Skeletal muscle tissue (tissue), 4 donors: Measurements from ENCODE around the gene ZNF107. TPM values are rescaled to one million over a fixed set of nuclear protein-coding genes. Genes with fewer than 3 reads are reported as not detected.

Experiments used
- H3K27ac ChIP-seq: one replicate; pipeline ENCODE4 v1.7.0; 2013; ENCODE audit warnings: mild to moderate bottlenecking, low read depth, low read length, inconsistent platforms
- H3K27me3 ChIP-seq, 3 donors: one replicate each; pipeline ENCODE4 v1.7.0; 2013; ENCODE audit warnings: low read length in 3 of 3; ENCODE audit not compliant: control insufficient read depth in 3 of 3, insufficient read depth in 3 of 3
- H3K36me3 ChIP-seq, 3 donors: one replicate each; pipeline ENCODE4 v1.7.0; 2013; ENCODE audit warnings: low read length in 3 of 3; ENCODE audit not compliant: control insufficient read depth in 3 of 3, insufficient read depth in 3 of 3
- H3K4me1 ChIP-seq, 3 donors: one replicate each; pipeline ENCODE4 v1.7.0; 2013; ENCODE audit warnings: low read length in 3 of 3, mild to moderate bottlenecking in 3 of 3; ENCODE audit not compliant: control insufficient read depth in 3 of 3, insufficient read depth in 3 of 3
- H3K4me3 ChIP-seq, 3 donors: one replicate each; pipeline ENCODE4 v1.7.0; 2013; ENCODE audit warnings: low read length in 3 of 3
- H3K9ac ChIP-seq, 3 donors: one replicate each; pipeline ENCODE4 v1.7.0; 2013; ENCODE audit warnings: low read length in 3 of 3, mild to moderate bottlenecking in 3 of 3, moderate library complexity in 2 of 3, low read depth in 1 of 3
- H3K9me3 ChIP-seq, 3 donors: one replicate each; pipeline ENCODE4 v1.7.0; 2013; ENCODE audit warnings: low read length in 3 of 3; ENCODE audit not compliant: control insufficient read depth in 3 of 3
- total RNA-seq: library from RNA; depleted of rRNA; stranded (reverse); fragments of >200 nt; gene quantifications from one replicate; pipeline ENCODE4 v1.2.3, GENCODE V29; 2014
- donor health status: Osteomylitis.

The ZNF107 gene
- total RNA-seq, 1 donor from 2014 or later: 2.6 TPM

GRCh38 chr7:64630496-64630895 lies 35.4 kb upstream of the ZNF107 start:
- Histone ChIP-seq H3K27ac (no peak overlapping the region), H3K9ac (no peak overlapping the region), H3K9me3 (no peaks in the 10 kb centered on the region), H3K27me3 (no peaks in the 10 kb centered on the region), H3K4me1 (no peaks in the 10 kb centered on the region), H3K36me3 (no peaks in the 10 kb centered on the region), H3K4me3 (no peak overlapping the region)

GRCh38 chr7:64632029-64632428 lies 33.9 kb upstream of the ZNF107 start:
- no peaks in the 10 kb centered on the region for H3K4me1 ChIP-seq
- no peaks in the 10 kb centered on the region for H3K9me3 ChIP-seq
- no peak overlapping the region for H3K27ac ChIP-seq
- H3K36me3 ChIP-seq: no peaks in the 10 kb centered on the region
- no peak overlapping the region for H3K4me3 ChIP-seq
- H3K9ac ChIP-seq: no peak overlapping the region
- H3K27me3 ChIP-seq: no peaks in the 10 kb centered on the region

GRCh38 chr7:64633401-64633800 lies 32.5 kb upstream of the ZNF107 start:
- H3K4me1 ChIP-seq: no peaks in the 10 kb centered on the region
- H3K9me3 ChIP-seq: no peaks in the 10 kb centered on the region
- H3K27me3 ChIP-seq: no peaks in the 10 kb centered on the region
- H3K9ac ChIP-seq: no peak overlapping the region
- no peak overlapping the region for H3K4me3 ChIP-seq
- no peak overlapping the region for H3K27ac ChIP-seq
- H3K36me3 ChIP-seq: no peaks in the 10 kb centered on the region

GRCh38 chr7:64634406-64635062 lies 31.4 kb upstream of the ZNF107 start:
- no peaks in the 10 kb centered on the region for H3K36me3 ChIP-seq
- no peak overlapping the region for H3K4me3 ChIP-seq
- H3K27me3 ChIP-seq: no peaks in the 10 kb centered on the region
- H3K9ac ChIP-seq: no peak overlapping the region
- no peaks in the 10 kb centered on the region for H3K4me1 ChIP-seq
- no peaks in the 10 kb centered on the region for H3K9me3 ChIP-seq
- no peak overlapping the region for H3K27ac ChIP-seq

DNA sequence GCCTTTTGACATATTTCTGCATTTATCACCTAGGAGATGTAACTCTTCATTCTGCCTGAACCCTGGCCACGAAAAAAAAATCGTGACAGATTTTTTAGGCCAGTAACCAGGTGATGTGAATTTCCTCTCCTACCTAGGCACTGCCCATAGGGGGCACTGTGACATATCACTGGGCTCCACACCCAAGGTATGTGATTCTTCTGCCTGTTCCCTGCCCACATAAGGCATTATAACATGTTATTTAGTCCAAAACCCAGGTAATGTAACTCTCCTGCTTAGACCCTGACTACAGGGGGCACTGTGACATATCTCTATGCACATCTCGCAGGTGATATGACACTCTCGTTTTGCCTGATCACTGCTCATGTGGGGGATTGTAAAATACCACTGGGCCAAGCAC lies 29.5 kb upstream of the ZNF107 start:
- no peak overlapping the region for H3K27ac ChIP-seq
- no peaks in the 10 kb centered on the region for H3K36me3 ChIP-seq
- H3K4me3 ChIP-seq: no peak overlapping the region
- H3K4me1 ChIP-seq: no peaks in the 10 kb centered on the region
- no peak overlapping the region for H3K9ac ChIP-seq
- no peaks in the 10 kb centered on the region for H3K9me3 ChIP-seq
- no peaks in the 10 kb centered on the region for H3K27me3 ChIP-seq

DNA sequence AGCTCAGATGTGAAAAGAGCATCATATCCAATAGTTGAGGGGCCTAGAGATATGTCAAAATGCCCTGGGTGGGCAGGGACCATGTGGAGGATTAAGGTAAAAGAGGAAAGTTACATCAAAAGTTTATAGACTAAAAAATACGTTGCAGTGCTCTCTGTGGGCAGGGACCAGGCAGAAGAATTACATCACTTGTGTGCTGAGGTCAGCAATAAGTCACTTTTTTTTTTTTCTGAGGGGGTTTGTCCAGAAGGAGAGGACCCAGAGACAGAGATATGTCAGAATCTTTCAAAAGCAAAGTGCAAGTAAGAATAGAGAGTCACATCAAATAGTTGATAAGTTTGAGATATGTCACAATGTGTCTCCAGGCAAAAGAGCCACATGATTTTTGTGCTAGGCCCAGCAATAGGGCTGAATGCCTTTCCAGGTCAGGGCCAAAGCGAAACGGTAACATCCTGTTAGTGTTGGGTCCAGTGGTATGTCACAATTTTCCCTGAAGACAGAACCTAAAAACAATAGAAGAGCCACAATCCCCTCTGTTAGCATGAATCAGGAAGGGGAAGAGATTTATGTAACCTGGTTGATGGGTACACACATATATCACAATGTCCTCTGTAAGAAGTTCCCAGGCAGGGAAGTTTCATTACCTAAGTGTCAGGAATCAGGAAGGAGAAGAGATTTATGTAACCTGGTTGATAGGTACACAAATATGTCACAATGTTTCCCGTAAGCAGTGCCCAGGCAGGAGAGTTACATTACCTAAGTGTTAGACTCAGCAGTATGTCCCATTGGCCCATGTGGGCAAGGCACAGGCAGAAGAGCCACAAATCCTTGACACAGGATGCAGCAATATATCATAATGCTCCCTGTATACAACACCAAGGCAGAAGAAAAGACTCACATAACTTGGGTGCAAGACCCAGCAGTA lies 28.1 kb upstream of the ZNF107 start:
- Histone ChIP-seq H3K4me3 (no peak overlapping the region), H3K27ac (no peak overlapping the region), H3K9ac (no peak overlapping the region), H3K9me3 (no peaks in the 10 kb centered on the region), H3K4me1 (no peaks in the 10 kb centered on the region), H3K27me3 (no peaks in the 10 kb centered on the region), H3K36me3 (no peaks in the 10 kb centered on the region)

DNA sequence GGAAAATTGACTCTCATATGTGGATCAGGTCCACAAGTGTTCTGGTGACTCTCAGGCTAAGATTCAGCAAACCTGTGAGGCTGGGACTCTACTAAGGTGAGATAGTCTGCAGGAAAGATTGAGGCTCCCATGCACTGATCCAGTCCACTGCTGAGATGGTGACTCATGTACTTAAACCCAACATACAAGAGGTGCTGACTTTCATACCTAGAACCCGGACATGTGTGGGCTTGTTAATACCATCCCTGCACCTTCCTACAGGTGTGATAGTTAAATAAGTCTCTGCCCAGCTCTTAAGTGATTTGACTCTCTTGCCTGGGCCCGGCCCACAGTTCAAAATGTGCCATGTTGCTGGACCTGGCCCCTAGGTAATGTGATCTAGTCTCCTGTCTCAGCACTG lies 27.1 kb upstream of the ZNF107 start:
- Histone ChIP-seq H3K9me3 (no peaks in the 10 kb centered on the region), H3K4me1 (no peaks in the 10 kb centered on the region), H3K4me3 (no peak overlapping the region), H3K36me3 (no peaks in the 10 kb centered on the region), H3K27me3 (no peaks in the 10 kb centered on the region), H3K27ac (no peak overlapping the region), H3K9ac (no peak overlapping the region)

GRCh38 chr7:64639267-64640001 lies 26.5 kb upstream of the ZNF107 start:
- Histone ChIP-seq H3K9ac (no peak overlapping the region), H3K4me3 (no peak overlapping the region), H3K27ac (no peak overlapping the region), H3K27me3 (no peaks in the 10 kb centered on the region), H3K36me3 (no peaks in the 10 kb centered on the region), H3K9me3 (no peaks in the 10 kb centered on the region), H3K4me1 (no peaks in the 10 kb centered on the region)

- Histone ChIP-seq H3K9me3 (no peaks in the 10 kb centered on the region), H3K27ac (no peak overlapping the region), H3K4me3 (no peak overlapping the region), H3K36me3 (no peaks in the 10 kb centered on the region), H3K9ac (no peak overlapping the region), H3K27me3 (no peaks in the 10 kb centered on the region), H3K4me1 (no peaks in the 10 kb centered on the region)
Observed at GRCh38 chr7:64640504-64640903, 25.4 kb upstream of the ZNF107 start.

DNA sequence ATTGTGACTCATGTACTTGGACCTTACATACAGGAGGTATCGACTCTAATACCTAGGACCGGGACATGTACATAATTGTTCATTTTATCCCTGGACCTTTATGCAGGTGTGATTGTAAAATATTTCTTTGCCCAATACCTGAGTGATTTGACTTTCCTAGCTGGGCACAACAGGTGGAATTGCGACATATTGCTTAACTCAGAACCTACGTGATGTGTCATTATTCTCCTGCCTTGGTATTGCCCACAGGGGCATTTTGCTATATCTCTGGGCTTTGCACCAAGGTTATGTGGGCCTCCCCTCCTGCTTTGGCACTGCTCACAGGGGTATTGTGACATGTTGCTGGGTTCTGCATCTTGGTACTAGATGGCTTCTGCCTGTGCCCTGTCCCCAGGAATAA lies 23.9 kb upstream of the ZNF107 start:
- no peak overlapping the region for H3K27ac ChIP-seq
- H3K4me1 ChIP-seq: no peaks in the 10 kb centered on the region
- H3K36me3 ChIP-seq: no peaks in the 10 kb centered on the region
- no peaks in the 10 kb centered on the region for H3K9me3 ChIP-seq
- no peak overlapping the region for H3K9ac ChIP-seq
- H3K4me3 ChIP-seq: no peak overlapping the region
- no peaks in the 10 kb centered on the region for H3K27me3 ChIP-seq
